WTC11 (cell line): ENCODE data around the gene PCAT6.

ENCODE experiments used
- CBFB ChIP-seq: sonication (generic); formaldehyde crosslinking; IDR thresholded peaks from 2 replicates; pipeline ENCODE4 v1.8.1; 2022; ENCODE audit warnings: mild to moderate bottlenecking, low read depth, missing genetic modification reagents
- CTCF ChIP-seq: fragments of 200-600 bp; IDR thresholded peaks from 2 replicates; pipeline ENCODE4 v1.8.0; 2022; ENCODE audit warnings: antibody characterized with exemption
- SMAD4 ChIP-seq: sonication (generic); formaldehyde crosslinking; IDR thresholded peaks from 2 replicates; pipeline ENCODE4 v1.8.0; 2022; ENCODE audit warnings: mild to moderate bottlenecking, missing genetic modification reagents

- TF ChIP-seq CTCF (no peak), CBFB (CRISPR knock-in tag) (no peak), SMAD4 (CRISPR knock-in tag) (no peak)
These were observed 33.5 kb downstream of the PCAT6 start for GRCh38 chr1:202844259-202844658.
